Type B pancreatic cell (in vitro differentiated cells): ENCODE results near the gene MSANTD7. TPM values are rescaled to one million over a fixed set of nuclear protein-coding genes. Genes with fewer than 3 reads are reported as not detected.

Source experiments
- DNase-seq: peaks from one replicate; pipeline ENCODE4 v3.0.0; 2021; ENCODE audit warnings: mixed read lengths; ENCODE audit not compliant: unreplicated experiment; ENCODE audit errors: extremely low spot score
- H3K27ac Mint-ChIP-seq: 2 replicates; pipeline ENCODE4 v1.8.0; 2021; ENCODE audit warnings: mild to moderate bottlenecking, mixed read lengths
- H3K27me3 Mint-ChIP-seq: 2 replicates; pipeline ENCODE4 v1.8.0; 2021; ENCODE audit warnings: mixed read lengths
- H3K36me3 Mint-ChIP-seq: 2 replicates; pipeline ENCODE4 v1.8.0; 2021; ENCODE audit warnings: mixed read lengths
- H3K4me1 Mint-ChIP-seq: one replicate; pipeline ENCODE4 v1.8.0; 2021; ENCODE audit warnings: mixed read lengths; ENCODE audit not compliant: unreplicated experiment
- H3K4me3 Mint-ChIP-seq: 2 replicates; pipeline ENCODE4 v1.8.0; 2021; ENCODE audit warnings: mild to moderate bottlenecking, mixed read lengths
- H3K9me3 Mint-ChIP-seq: 2 replicates; pipeline ENCODE4 v1.8.0; 2021; ENCODE audit warnings: mixed read lengths
- total RNA-seq: library from RNA; stranded (reverse); gene quantifications from 2 replicates; pipeline ENCODE4 v1.2.1, GENCODE V29; 2021; ENCODE audit warnings: low replicate concordance
- TF ChIP-seq, protein P1 (sequence below): fragments of 200-600 bp; sonication (generic); conservative IDR thresholded peaks from 2 replicates; pipeline ENCODE4 v1.5.0; 2021; ENCODE audit warnings: antibody characterized with exemption, mild to moderate bottlenecking

Gene MSANTD7
- total RNA-seq, 1 donor from 2014 or later = 18.1 TPM

GRCh38 chr10:14873090-14873760 is 35.1 kb downstream of the MSANTD7 start:
- no peak for DNase-seq
- no peak overlapping the region for H3K4me3 Mint-ChIP-seq
- peaks cover 11% of the 10 kb centered on the region for H3K4me1 Mint-ChIP-seq
- peaks cover 5% of the 10 kb centered on the region for H3K36me3 Mint-ChIP-seq
- no peak overlapping the region for H3K27ac Mint-ChIP-seq
- H3K27me3 Mint-ChIP-seq = no peaks in the 10 kb centered on the region
- H3K9me3 Mint-ChIP-seq = no peaks in the 10 kb centered on the region
- TF ChIP-seq, protein P1, sequence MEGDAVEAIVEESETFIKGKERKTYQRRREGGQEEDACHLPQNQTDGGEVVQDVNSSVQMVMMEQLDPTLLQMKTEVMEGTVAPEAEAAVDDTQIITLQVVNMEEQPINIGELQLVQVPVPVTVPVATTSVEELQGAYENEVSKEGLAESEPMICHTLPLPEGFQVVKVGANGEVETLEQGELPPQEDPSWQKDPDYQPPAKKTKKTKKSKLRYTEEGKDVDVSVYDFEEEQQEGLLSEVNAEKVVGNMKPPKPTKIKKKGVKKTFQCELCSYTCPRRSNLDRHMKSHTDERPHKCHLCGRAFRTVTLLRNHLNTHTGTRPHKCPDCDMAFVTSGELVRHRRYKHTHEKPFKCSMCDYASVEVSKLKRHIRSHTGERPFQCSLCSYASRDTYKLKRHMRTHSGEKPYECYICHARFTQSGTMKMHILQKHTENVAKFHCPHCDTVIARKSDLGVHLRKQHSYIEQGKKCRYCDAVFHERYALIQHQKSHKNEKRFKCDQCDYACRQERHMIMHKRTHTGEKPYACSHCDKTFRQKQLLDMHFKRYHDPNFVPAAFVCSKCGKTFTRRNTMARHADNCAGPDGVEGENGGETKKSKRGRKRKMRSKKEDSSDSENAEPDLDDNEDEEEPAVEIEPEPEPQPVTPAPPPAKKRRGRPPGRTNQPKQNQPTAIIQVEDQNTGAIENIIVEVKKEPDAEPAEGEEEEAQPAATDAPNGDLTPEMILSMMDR = no peak

DNA sequence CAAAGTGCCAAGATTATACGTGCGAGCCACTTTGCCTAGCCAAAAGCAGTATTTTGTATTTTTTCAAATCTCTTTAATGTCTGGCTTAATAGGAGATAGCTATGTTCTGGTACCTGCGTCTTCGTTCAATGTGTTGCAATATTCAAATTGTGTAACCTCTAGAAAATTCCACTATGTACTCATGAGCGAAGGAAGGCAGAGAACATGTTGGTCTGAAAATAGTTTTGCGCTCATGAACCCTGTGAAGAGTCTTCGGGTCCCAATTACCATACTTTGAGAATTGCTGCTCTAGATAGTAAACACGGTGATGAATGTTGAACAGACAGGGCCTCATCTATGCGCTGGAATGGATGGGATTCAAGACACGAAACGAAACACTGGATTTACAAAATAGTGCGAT is 37.8 kb downstream of the MSANTD7 start:
- no peaks in the 10 kb centered on the region for H3K27me3 Mint-ChIP-seq
- H3K27ac Mint-ChIP-seq = no peak overlapping the region
- H3K4me1 Mint-ChIP-seq = peaks cover 20% of the 10 kb centered on the region
- H3K36me3 Mint-ChIP-seq = no peaks in the 10 kb centered on the region
- no peaks in the 10 kb centered on the region for H3K9me3 Mint-ChIP-seq
- peak overlapping the region; percentile 58 for H3K4me3 Mint-ChIP-seq
- TF ChIP-seq, protein P1 = no peak
- no peak for DNase-seq

DNA sequence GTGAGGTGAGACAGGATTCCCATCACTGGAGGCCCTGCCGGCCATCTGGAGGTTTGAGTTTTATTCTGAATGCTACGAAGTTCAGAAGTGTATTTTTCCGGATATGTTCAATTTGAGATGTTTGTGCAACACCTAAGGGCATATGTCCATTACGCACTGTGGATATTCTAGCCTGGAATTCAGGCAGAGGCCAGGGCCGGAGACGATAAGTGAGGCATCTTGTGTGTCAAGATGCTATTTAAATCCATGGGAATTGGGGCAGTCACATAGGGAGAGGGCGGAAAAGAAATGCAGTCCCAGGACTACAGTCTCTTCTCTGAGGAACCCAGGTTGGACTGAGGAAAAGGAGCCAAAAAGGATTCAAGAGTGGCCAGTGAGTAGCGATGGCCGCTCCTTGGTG is 38.7 kb downstream of the MSANTD7 start:
- H3K27me3 Mint-ChIP-seq = no peaks in the 10 kb centered on the region
- peaks cover under 1% of the 10 kb centered on the region for H3K36me3 Mint-ChIP-seq
- peak overlapping the region; percentile 92 for H3K27ac Mint-ChIP-seq
- H3K4me3 Mint-ChIP-seq = peak overlapping the region; percentile 98
- H3K4me1 Mint-ChIP-seq = peaks cover 26% of the 10 kb centered on the region
- no peak for DNase-seq
- no peaks in the 10 kb centered on the region for H3K9me3 Mint-ChIP-seq
- TF ChIP-seq, protein P1 = no peak

GRCh38 chr10:14878266-14879123 is 40.4 kb downstream of the MSANTD7 start, which contains the start of gene SUV39H2:
TSS of gene SUV39H2 (plus strand) at chr10:14878866. CDS start at chr10:14878889, 23 bp downstream.
- H3K27me3 Mint-ChIP-seq = no peaks in the 10 kb centered on the region
- H3K27ac Mint-ChIP-seq = peak within 1 kb of the TSS; percentile 94
- peaks cover 10% of the 10 kb centered on the region for H3K36me3 Mint-ChIP-seq
- peak within 1 kb of the TSS; percentile 98 for H3K4me3 Mint-ChIP-seq
- peak; percentile 99 for DNase-seq
- peaks cover 34% of the 10 kb centered on the region for H3K4me1 Mint-ChIP-seq
- H3K9me3 Mint-ChIP-seq = no peaks in the 10 kb centered on the region
- TF ChIP-seq, protein P1 = no peak

DNA sequence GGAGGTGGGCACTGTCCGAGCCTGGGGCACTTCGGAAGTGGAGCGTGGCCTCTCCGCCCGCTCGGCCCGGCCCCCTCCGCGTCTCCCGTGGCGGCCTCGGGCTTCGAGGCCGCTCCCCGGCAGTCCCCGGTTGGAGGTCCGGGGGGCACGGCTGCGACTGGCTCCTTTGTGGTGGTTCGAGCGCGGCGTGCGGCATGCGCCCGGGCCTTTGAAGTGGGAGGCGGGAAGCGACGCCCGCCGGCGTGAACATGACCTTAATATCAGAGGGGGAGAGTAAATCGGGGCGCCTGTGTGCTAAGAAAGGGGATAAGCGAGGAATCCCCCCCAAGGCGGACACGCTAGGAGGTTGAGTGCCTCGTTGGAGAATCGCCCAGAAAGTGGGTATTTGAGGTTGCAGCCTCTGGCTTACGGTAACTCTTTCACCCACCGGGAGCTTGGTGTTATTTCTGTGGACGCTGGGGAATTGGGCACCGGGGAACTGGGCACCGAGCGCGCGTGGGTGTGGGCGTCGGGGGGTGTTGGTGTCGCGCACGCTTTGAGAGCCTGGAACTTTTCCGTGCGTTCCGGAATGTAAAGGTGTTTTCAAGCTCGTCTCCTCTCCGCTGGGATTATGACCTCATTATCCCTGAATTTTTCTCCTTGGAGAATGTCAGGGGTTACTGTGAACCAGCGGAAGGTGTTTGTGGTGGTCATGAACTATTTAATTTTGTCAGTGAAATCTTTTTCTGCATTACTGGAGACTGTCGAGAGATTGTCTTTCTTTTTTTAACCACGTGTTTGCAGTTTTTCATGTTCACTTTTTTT is 41.2 kb downstream of the MSANTD7 start:
- peak overlapping the region; percentile 97 for H3K4me3 Mint-ChIP-seq
- TF ChIP-seq, protein P1 = no peak
- no peak for DNase-seq

More for the DNA sequence above, 41.2 kb downstream of the MSANTD7 start:
- no peaks in the 10 kb centered on the region for H3K9me3 Mint-ChIP-seq
- peak overlapping the region; percentile 94 for H3K27ac Mint-ChIP-seq
- H3K36me3 Mint-ChIP-seq = peaks cover 10% of the 10 kb centered on the region
- no peaks in the 10 kb centered on the region for H3K27me3 Mint-ChIP-seq
- H3K4me1 Mint-ChIP-seq = peaks cover 34% of the 10 kb centered on the region
